ENCODE data around the gene SLC8A1.

SLC8A1 gene

DNA sequence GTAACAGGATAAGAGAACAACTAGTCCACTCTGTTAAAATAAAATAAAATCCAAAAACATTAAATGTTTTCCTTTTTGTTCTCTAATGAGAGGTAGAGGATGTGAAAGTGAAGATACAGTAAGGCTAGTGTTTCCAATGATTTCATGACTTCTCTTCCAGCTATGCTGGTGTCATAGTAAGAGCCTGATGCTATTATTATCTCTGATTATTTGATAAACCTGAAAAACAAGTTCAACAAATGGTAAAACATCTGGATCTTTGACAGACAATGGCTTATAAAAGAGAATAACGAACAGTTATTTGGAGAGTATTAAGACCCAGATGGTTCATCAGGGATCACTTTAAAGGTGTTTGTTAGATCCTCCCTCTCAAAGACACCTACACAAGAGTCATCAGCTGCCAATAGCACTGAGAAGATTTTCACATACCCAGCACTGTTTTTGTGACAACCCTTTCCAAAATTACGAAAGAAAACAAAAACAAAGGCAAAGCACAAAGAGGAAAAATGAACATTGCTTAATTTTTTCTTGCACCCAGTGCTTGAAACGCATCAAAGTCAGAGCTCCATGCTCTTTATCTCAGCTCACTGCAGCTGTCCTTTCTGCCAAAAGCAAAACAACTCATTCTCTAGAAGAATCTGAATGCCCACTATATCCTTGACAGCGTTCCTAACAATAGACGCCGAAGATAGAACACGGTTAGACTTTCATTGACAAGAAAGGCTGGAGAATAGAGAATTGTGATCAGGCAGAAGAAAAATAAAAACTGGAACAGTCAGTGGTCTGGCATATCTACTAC is 168.6 kb downstream of the SLC8A1 start:
- in situ Hi-C loops (cut with MboI; ENCODE audit: low sequenced_read_pairs): no loop called here

DNA sequence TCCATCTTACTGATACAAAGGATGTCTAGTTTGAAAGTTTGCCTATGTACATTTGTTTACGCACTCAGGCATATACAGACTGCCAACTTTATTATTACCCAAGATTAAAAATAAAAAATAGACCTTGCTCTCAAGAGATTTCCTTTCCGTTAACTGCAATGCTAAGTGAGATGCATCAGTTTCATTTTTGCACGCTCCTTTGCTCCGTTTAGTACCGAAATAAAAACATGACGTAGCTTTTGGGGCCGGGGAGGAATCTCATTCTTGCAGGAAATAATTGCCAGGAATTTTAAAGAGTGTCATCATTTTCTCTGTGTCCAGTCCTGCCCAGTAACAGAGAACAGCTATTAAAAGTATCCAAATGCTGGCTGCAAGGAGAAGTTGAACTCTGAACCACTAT is 169.5 kb downstream of the SLC8A1 start:
- in situ Hi-C loops (cut with MboI; ENCODE audit: low sequenced_read_pairs): no loop called here

DNA sequence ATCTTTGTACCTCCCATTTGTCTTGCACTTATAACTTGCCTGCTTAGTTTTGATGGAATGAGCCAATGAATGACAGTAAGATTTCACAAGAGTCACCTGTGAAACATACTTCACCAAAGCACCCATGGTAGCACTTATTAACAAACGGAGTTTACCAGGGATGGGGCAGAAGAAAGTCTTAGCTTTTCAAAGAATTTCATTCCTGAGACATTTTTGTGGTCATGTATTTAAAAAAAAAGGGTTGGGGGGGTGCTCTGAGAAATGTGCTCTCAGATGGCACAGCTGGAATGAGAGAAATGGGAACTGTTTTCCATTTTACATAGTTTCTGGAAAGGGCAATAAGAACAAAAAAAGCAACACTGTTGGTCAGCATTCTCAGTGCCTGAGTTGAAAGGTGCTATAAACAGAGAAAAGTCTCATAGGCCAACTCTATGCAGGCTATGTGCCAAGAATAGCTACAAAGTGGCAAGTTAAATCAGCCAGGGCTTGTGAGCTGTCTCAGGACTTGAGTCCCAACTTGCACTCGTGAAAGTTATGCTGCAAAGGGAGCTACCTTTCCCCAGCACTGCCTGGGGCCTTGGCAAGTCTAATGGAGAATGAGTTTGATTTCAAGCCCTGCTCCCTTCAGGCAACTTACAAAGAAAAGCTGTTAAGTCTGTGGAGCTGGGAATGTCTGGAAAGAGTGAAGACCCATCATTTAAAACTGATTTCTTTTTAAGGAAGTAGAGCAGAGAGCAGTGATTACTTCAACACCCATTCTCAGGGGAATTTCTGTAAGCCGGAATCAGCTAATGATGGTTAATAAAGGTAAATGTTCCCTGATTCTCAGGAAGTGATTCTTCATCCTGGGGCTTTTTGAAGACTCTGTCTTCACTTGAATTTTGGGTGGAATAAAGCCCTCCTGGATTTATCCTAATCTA is 170.6 kb downstream of the SLC8A1 start:
- in situ Hi-C loops (cut with MboI; ENCODE audit: low sequenced_read_pairs): no loop called here

- in situ Hi-C loops (cut with MboI; ENCODE audit: low sequenced_read_pairs): no loop called here
Measured at GRCh38 chr2:40279482-40279881, 172.4 kb downstream of the SLC8A1 start.

DNA sequence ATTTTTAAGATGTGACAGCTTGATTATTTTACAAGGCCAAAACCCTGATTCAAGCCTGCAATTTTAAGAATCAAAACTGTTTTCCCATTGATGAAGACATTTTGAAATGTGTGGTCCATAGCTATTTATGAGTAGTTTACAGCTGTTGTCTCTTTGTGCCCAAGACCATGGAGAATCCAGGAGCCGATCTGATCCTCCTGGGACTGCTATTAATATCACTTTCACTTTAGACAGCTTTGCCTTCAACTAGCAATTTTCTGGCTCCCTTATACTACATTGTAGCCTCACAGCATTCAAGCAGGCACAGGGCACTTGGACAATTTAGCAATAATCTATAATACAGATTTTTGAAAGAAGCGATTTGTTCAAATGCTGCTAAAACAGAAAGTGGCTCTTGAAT is 172.9 kb downstream of the SLC8A1 start:
- in situ Hi-C loops (cut with MboI; ENCODE audit: low sequenced_read_pairs): no loop called here

GRCh38 chr2:40276076-40276475 is 175.8 kb downstream of the SLC8A1 start:
- in situ Hi-C loops (cut with MboI; ENCODE audit: low sequenced_read_pairs): no loop called here

DNA sequence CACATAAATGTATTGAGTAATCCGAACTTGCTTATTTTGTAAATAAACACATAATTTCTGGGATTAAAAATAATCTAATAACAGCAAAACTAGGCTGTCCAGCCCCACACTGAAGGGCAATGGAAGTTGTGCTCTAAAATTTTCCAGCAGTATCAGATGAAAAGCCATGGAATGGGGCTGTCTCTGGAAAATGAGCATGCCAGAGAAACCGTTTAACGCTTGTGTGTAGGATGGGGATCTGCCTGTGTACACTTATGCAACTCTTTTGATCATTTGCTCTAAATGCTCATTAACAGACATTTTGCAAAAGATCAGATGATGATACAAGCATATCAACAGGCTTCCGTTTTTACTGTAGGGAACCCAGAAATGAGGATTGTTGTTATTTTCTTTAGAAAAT is 177.6 kb downstream of the SLC8A1 start:
- in situ Hi-C loops (cut with MboI; ENCODE audit: low sequenced_read_pairs): no loop called here

- in situ Hi-C loops (cut with MboI; ENCODE audit: low sequenced_read_pairs): no loop called here
Measured at GRCh38 chr2:40273734-40274182, 178.1 kb downstream of the SLC8A1 start.

DNA sequence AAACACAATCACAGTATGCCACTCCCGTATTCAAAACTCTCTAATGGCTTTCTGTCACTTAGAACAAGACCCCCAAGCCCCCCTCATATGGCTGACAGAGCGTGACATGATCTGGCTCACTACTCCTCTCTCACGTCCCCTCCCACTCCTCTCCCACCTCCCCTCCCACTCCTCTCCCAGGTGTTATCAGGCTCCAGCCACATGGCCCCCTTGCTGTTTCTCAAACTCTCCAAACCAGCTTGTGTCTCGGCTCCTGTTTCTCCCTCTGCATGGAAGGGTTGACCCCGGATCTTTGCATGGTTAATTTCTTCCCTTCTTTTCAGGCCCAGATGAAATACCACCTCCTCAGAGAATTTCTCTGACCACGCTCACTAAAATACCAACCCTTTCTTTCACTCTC is 180.8 kb downstream of the SLC8A1 start:
- in situ Hi-C loops (cut with MboI; ENCODE audit: low sequenced_read_pairs): no loop called here

- in situ Hi-C loops (cut with MboI; ENCODE audit: low sequenced_read_pairs): no loop called here
Measured at GRCh38 chr2:40270372-40270771, 181.5 kb downstream of the SLC8A1 start.

DNA sequence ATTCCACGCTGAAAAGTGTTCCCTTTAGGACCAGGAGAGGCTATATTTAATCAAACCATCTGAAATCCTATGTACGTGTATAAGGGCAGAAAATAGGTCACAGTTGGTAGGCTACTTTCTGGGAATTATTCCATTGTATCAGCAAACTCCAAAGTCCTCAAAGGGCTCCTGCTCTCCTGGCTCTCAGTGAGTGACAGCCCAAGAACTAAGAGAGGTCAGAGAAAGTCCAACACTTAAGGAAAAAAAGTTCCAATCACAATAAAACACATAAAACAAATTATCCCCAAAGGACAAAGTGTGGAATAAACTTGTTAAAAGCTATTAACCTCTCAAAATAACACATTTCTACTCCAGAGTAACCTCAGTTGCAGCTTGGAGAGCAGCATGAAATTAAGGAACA is 183.3 kb downstream of the SLC8A1 start:
- in situ Hi-C loops (cut with MboI; ENCODE audit: low sequenced_read_pairs): no loop called here

- in situ Hi-C loops (cut with MboI; ENCODE audit: low sequenced_read_pairs): no loop called here
Measured at GRCh38 chr2:40266201-40266600, 185.7 kb downstream of the SLC8A1 start.

- in situ Hi-C loops (cut with MboI; ENCODE audit: low sequenced_read_pairs): no loop called here
Measured at GRCh38 chr2:40265602-40266001, 186.3 kb downstream of the SLC8A1 start.

GRCh38 chr2:40261042-40261441 is 190.8 kb downstream of the SLC8A1 start:
- in situ Hi-C loops (cut with MboI; ENCODE audit: low sequenced_read_pairs): no loop called here

DNA sequence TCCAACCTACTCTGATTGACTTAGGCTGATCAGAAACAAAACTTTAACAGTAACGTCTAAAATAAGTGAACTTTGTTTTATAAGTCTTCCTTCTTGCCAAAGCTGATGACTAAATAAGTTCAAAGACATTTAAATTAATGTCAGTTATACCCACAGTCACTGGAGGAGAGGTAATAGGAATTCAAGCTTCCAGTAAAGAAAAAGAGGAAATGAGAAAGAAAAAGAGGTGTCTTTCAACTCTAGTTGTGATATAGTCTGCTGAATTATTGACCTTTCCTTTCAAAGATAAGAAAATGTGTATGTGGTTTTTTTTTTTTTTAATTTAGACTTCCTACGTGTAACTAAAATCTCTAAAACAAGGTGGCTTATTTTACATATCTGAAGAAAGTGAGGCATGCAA is 191.5 kb downstream of the SLC8A1 start:
- in situ Hi-C loops (cut with MboI; ENCODE audit: low sequenced_read_pairs): no loop called here

DNA sequence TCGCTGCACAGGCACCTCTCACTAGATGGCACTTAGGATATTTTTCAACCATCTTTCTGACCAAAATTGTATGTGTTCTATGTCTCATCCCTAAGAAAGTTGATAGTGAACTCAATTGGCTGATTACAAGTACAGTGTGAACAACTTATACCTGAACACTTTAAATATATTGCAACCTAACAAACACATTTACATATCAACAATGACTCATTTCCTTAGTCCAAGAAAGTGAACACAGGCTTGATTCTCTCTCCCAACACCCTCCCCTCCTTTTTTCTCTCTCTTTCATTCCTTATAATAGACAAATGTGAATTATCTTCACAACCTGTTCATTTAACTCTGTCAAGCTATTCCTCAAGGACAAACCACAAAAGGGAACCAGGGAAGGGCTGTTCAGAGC is 192.0 kb downstream of the SLC8A1 start:
- in situ Hi-C loops (cut with MboI; ENCODE audit: low sequenced_read_pairs): no loop called here

DNA sequence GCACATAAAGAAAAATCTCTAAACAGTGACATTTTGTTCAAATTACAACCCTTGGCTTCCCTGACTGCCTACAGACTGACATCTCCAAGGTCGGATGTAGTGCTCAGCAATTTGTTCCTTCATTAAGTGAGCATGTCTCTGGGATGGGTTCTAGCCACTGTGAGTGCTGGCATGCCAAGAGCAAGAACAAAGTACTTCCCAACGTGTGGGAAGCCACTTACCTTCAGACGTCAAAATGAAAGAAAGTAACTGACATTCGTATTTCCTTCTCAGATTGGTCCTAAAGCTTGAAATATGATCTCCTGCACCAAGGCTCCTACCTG is 193.8 kb downstream of the SLC8A1 start:
- in situ Hi-C loops (cut with MboI; ENCODE audit: low sequenced_read_pairs): no loop called here

DNA sequence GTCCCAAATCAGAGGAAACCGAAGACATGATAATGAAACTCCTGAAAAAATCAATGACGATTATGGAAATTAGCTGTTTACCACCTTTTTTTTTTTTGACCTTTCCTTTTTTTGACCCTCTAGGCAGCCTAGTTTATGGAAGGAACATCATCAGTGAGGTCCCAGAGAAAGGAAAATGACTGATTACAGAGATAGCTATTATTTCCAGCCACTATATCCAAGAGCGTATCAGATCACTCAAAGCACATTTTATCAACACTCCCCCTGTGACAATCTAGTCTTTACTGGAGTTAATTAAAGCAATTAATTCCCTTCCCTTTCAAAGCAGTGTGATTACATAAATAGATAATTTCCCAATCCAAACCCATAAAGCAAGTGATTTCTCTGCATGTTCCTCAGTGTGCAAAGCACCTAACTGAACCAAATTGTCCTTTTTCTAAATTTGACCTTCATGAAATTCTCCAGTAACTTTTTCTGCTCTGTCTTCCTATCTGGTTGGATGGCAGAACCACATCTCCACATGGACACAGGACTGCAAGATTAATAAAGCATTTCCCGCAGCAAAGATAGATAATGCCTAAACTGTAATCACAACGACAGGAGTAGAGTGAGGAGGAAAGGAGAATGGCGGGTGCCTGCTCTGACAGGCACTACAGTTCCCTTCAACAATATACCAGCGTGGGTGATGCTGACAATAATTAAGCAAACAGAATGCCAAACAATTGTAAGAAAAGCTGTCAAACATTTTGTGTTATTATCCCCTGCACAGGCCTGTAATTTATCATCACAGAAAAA is 194.4 kb downstream of the SLC8A1 start:
- in situ Hi-C loops (cut with MboI; ENCODE audit: low sequenced_read_pairs): no loop called here

GRCh38 chr2:40256649-40257048 is 195.2 kb downstream of the SLC8A1 start:
- in situ Hi-C loops (cut with MboI; ENCODE audit: low sequenced_read_pairs): no loop called here

- in situ Hi-C loops (cut with MboI; ENCODE audit: low sequenced_read_pairs): no loop called here
Measured at GRCh38 chr2:40256008-40256407, 195.9 kb downstream of the SLC8A1 start.

DNA sequence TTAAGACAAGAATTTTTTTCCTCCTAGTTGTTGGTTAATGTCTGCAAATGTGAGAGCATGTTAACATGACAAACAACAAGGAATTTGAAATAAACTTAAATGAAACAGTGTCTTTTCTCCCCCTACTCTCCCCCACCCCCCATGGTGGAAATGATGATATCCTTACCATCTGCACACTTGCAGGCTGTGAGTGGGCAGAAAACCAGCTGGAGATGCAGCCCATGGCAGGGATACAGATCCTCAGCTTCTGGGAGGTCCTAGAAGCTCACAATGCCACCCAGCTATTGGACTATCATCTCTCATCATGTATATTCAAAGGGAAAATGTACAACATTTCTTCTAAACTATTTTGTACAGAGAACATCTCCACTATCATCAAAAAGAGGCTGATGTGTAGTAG is 196.8 kb downstream of the SLC8A1 start:
- in situ Hi-C loops (cut with MboI; ENCODE audit: low sequenced_read_pairs): no loop called here

Data from HL-60/S4 treated with phorbol 12-myristate 13-acetate at 8.2 ng/mL for 4 days and 3 days (cell line).